Peyer's patch (tissue), 4 donors: Measurements from ENCODE around the gene CCDC3. TPM values are rescaled to one million over a fixed set of nuclear protein-coding genes. Genes with fewer than 3 reads are reported as not detected.

Experiments used
- DNase-seq, 3 donors: peaks; one replicate each; pipeline ENCODE4 v3.0.0-alpha.2; 2017 to 2019
- H3K27ac ChIP-seq, 4 donors: fragments of 200-600 bp; sonication (generic); one replicate each; pipeline ENCODE4 v1.5.1; 2016 to 2019
- H3K27me3 ChIP-seq, 2 donors: fragments of 200-600 bp; sonication (generic); one replicate each; pipeline ENCODE4 v1.5.1; 2019
- H3K36me3 ChIP-seq, 3 donors: fragments of 200-600 bp; sonication (generic); one replicate each; pipeline ENCODE4 v1.5.1; 2016 to 2019
- H3K4me1 ChIP-seq, 4 donors: fragments of 200-600 bp; sonication (generic); one replicate each; pipeline ENCODE4 v1.5.1; 2016 to 2019
- H3K4me3 ChIP-seq, 4 donors: fragments of 200-600 bp; sonication (generic); 1 replicate in 3 of 4; 2 replicates in 1 of 4; pipeline ENCODE4 v1.5.1; 2016 to 2019; ENCODE audit warnings: mild to moderate bottlenecking in 1 of 4
- H3K9me3 ChIP-seq, 4 donors: fragments of 200-600 bp; sonication (generic); one replicate each; pipeline ENCODE4 v1.5.1; 2016 to 2019; ENCODE audit warnings: mild to moderate bottlenecking in 1 of 4
- CTCF ChIP-seq, 6 experiments: fragments of 450-650 bp in 4 of 6; fragments of 200-600 bp in 2 of 6; sonication (generic) in 1 of 6; IDR thresholded peaks; one replicate each; pipeline ENCODE4 v1.5.1; 2017 to 2019; ENCODE audit warnings: antibody characterized with exemption in 6 of 6, mild to moderate bottlenecking in 3 of 6, moderate library complexity in 1 of 6
- POLR2A ChIP-seq, 2 donors: fragments of 450-650 bp; IDR thresholded peaks; one replicate each; pipeline ENCODE4 v1.5.1; 2017; ENCODE audit warnings: antibody characterized with exemption in 2 of 2, mild to moderate bottlenecking in 2 of 2, moderate library complexity in 2 of 2
- total RNA-seq, 4 donors: library from RNA; depleted of rRNA; stranded (reverse); fragments of >200 nt; gene quantifications; one replicate each; pipeline ENCODE4 v1.1.0, GENCODE V29; 2016

CCDC3 gene
- total RNA-seq, 4 donors from 2014 or later: 1.1 to 3.9 (median 2.7) TPM

- TF ChIP-seq POLR2A (IDR thresholded peaks at IDR 0.05) (no peak), CTCF (IDR thresholded peaks at IDR 0.05) (no peak)
- Histone ChIP-seq H3K4me1 (no peaks in the 10 kb centered on the region), H3K36me3 (no peaks in the 10 kb centered on the region), H3K27me3 (no peaks in the 10 kb centered on the region), H3K27ac (no peak overlapping the region), H3K9me3 (peaks cover 0 to 1% (median 0%) of the 10 kb centered on the region in 4 donors), H3K4me3 (no peak overlapping the region)
- no peak for DNase-seq
Measured at GRCh38 chr10:12888470-12888869, 113.0 kb downstream of the CCDC3 start.

GRCh38 chr10:12887780-12888179, 113.7 kb downstream of the CCDC3 start:
- H3K36me3 ChIP-seq: no peaks in the 10 kb centered on the region

GRCh38 chr10:12884851-12885250, 116.7 kb downstream of the CCDC3 start:
- Histone ChIP-seq H3K27ac (no peak overlapping the region), H3K27me3 (no peaks in the 10 kb centered on the region), H3K36me3 (no peaks in the 10 kb centered on the region), H3K4me3 (no peak overlapping the region), H3K4me1 (no peaks in the 10 kb centered on the region), H3K9me3 (no peaks in the 10 kb centered on the region)
- DNase-seq: no peak
- TF ChIP-seq POLR2A (IDR thresholded peaks at IDR 0.05) (no peak), CTCF (IDR thresholded peaks at IDR 0.05) (no peak)

More at GRCh38 chr10:12887780-12888179, 113.7 kb downstream of the CCDC3 start:
- TF ChIP-seq POLR2A (IDR thresholded peaks at IDR 0.05) (no peak), CTCF (IDR thresholded peaks at IDR 0.05) (no peak)
- Histone ChIP-seq H3K4me1 (no peaks in the 10 kb centered on the region), H3K27me3 (no peaks in the 10 kb centered on the region), H3K9me3 (no peaks in the 10 kb centered on the region), H3K27ac (no peak overlapping the region), H3K4me3 (no peak overlapping the region)
- DNase-seq: no peak

GRCh38 chr10:12880423-12880822, 121.1 kb downstream of the CCDC3 start:
- no peaks in the 10 kb centered on the region for H3K27me3 ChIP-seq
- TF ChIP-seq CTCF (IDR thresholded peaks at IDR 0.05) (no peak), POLR2A (IDR thresholded peaks at IDR 0.05) (no peak)
- H3K4me3 ChIP-seq: no peak overlapping the region
- H3K27ac ChIP-seq: no peak overlapping the region
- no peaks in the 10 kb centered on the region for H3K36me3 ChIP-seq
- DNase-seq: no peak
- H3K9me3 ChIP-seq: no peaks in the 10 kb centered on the region
- H3K4me1 ChIP-seq: no peaks in the 10 kb centered on the region

GRCh38 chr10:12877150-12877549, 124.4 kb downstream of the CCDC3 start:
- no peaks in the 10 kb centered on the region for H3K27me3 ChIP-seq
- TF ChIP-seq CTCF (IDR thresholded peaks at IDR 0.05): no peak
- no peak for TF ChIP-seq POLR2A (IDR thresholded peaks at IDR 0.05)
- H3K4me1 ChIP-seq: no peaks in the 10 kb centered on the region
- no peak overlapping the region for H3K27ac ChIP-seq
- no peaks in the 10 kb centered on the region for H3K9me3 ChIP-seq
- H3K4me3 ChIP-seq: no peak overlapping the region
- DNase-seq: no peak
- no peaks in the 10 kb centered on the region for H3K36me3 ChIP-seq

GRCh38 chr10:12876266-12876665, 125.2 kb downstream of the CCDC3 start:
- no peaks in the 10 kb centered on the region for H3K27me3 ChIP-seq
- TF ChIP-seq CTCF (IDR thresholded peaks at IDR 0.05): no peak
- no peak for TF ChIP-seq POLR2A (IDR thresholded peaks at IDR 0.05)
- H3K4me1 ChIP-seq: no peaks in the 10 kb centered on the region
- H3K4me3 ChIP-seq: no peak overlapping the region
- peak overlapping the region in 1 of 4 donors; percentile 13 for H3K27ac ChIP-seq
- DNase-seq: no peak
- no peaks in the 10 kb centered on the region for H3K36me3 ChIP-seq
- H3K9me3 ChIP-seq: no peaks in the 10 kb centered on the region
